ENCODE results near the gene DHX15.

DNA sequence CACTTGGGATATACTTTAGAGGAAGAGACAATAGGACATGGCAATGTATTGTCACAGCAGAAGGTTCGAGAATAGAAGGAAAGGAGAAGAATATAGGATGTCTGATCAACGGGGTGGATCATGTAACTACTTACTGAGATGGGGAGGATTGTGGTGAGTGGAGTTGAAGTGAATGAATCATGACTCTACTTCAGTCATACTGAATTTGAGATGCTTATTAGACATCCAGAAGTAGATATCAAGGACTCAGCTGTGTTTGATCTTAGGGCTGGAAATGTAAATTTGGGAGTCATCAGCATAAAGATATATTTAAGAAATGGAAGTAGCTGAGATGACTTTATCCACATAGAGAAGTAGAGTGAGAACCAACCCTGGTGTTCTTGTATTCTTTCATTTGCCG is 29.1 kb upstream of the DHX15 start:
- no peak for TF ChIP-seq CTCF (IDR thresholded peaks at IDR 0.05)
- no peak for TF ChIP-seq POLR2A (IDR thresholded peaks at IDR 0.05)
- no peak for TF ChIP-seq POLR2AphosphoS5 (IDR thresholded peaks at IDR 0.05)
- TF ChIP-seq EP300 (IDR thresholded peaks at IDR 0.05): no peak

Data from stomach (tissue), 4 donors.